Measurements from ENCODE around the gene NDUFS2. TPM values are rescaled to one million over a fixed set of nuclear protein-coding genes. Genes with fewer than 3 reads are reported as not detected.
"Not testable (repeated sequence)": the region's sequence is repeated elsewhere in the genome, so short reads cannot be mapped to it uniquely, and the experiment has no call there.

NDUFS2 gene
- total RNA-seq, 1 donor from 2014 or later, result 55.2 TPM

GRCh38 chr1:161223805-161224694 is 21.9 kb downstream of the NDUFS2 start:
- no peaks in the 10 kb centered on the region for H3K9me3 Mint-ChIP-seq (ENCODE audit: low read depth)
- peaks cover 26% of the 10 kb centered on the region for H3K4me1 Mint-ChIP-seq (ENCODE audit: low read depth)
- no peak overlapping the region for H3K4me3 Mint-ChIP-seq (ENCODE audit: unreplicated experiment)
- TF ChIP-seq, protein P1, sequence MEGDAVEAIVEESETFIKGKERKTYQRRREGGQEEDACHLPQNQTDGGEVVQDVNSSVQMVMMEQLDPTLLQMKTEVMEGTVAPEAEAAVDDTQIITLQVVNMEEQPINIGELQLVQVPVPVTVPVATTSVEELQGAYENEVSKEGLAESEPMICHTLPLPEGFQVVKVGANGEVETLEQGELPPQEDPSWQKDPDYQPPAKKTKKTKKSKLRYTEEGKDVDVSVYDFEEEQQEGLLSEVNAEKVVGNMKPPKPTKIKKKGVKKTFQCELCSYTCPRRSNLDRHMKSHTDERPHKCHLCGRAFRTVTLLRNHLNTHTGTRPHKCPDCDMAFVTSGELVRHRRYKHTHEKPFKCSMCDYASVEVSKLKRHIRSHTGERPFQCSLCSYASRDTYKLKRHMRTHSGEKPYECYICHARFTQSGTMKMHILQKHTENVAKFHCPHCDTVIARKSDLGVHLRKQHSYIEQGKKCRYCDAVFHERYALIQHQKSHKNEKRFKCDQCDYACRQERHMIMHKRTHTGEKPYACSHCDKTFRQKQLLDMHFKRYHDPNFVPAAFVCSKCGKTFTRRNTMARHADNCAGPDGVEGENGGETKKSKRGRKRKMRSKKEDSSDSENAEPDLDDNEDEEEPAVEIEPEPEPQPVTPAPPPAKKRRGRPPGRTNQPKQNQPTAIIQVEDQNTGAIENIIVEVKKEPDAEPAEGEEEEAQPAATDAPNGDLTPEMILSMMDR (IDR thresholded peaks at IDR 0.05), result no peak
- peaks cover 8% of the 10 kb centered on the region for H3K36me3 Mint-ChIP-seq (ENCODE audit: low read depth)
- DNase-seq (ENCODE audit: low spot score), result peak; percentile 26
- no peaks in the 10 kb centered on the region for H3K27me3 Mint-ChIP-seq (ENCODE audit: low read depth)
- no peak overlapping the region for H3K27ac Mint-ChIP-seq (ENCODE audit: unreplicated experiment)

- Mint-ChIP-seq H3K36me3 (ENCODE audit: low read depth) (peaks cover 12% of the 10 kb centered on the region), H3K4me1 (ENCODE audit: low read depth) (peaks cover 26% of the 10 kb centered on the region)
- DNase-seq (ENCODE audit: low spot score), result peak; percentile 29
- not testable (repeated sequence) for H3K27ac Mint-ChIP-seq (ENCODE audit: unreplicated experiment); H3K9me3 Mint-ChIP-seq (ENCODE audit: low read depth); H3K4me3 Mint-ChIP-seq (ENCODE audit: unreplicated experiment); H3K27me3 Mint-ChIP-seq (ENCODE audit: low read depth)
These were observed 22.5 kb downstream of the NDUFS2 start for GRCh38 chr1:161224695-161225087.

DNA sequence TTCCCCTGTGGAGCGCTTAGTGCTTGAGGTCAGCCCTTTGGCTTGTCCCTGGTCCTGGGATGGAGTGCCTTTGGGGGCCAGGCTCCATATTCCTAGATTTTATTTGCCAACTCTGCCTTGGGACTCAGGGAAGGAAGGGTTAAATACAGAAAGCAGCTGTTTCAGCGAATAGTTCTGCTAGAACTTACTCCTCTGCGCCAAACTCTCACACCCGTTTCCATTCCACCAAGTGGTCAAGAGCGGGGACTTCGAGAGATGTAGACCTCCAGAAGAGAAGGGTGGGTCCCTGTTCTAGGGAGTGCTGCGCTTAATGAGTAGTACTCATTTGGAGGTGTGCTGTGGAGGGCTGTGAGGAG is 23.0 kb downstream of the NDUFS2 start:
- no peaks in the 10 kb centered on the region for H3K9me3 Mint-ChIP-seq (ENCODE audit: low read depth)
- no peak overlapping the region for H3K4me3 Mint-ChIP-seq (ENCODE audit: unreplicated experiment)
- peaks cover 12% of the 10 kb centered on the region for H3K36me3 Mint-ChIP-seq (ENCODE audit: low read depth)
- H3K27me3 Mint-ChIP-seq (ENCODE audit: low read depth), result no peaks in the 10 kb centered on the region
- DNase-seq (ENCODE audit: low spot score), result no peak
- peaks cover 26% of the 10 kb centered on the region for H3K4me1 Mint-ChIP-seq (ENCODE audit: low read depth)
- peak overlapping the region; percentile 97 for H3K27ac Mint-ChIP-seq (ENCODE audit: unreplicated experiment)
- TF ChIP-seq, protein P1 (IDR thresholded peaks at IDR 0.05), result no peak

DNA sequence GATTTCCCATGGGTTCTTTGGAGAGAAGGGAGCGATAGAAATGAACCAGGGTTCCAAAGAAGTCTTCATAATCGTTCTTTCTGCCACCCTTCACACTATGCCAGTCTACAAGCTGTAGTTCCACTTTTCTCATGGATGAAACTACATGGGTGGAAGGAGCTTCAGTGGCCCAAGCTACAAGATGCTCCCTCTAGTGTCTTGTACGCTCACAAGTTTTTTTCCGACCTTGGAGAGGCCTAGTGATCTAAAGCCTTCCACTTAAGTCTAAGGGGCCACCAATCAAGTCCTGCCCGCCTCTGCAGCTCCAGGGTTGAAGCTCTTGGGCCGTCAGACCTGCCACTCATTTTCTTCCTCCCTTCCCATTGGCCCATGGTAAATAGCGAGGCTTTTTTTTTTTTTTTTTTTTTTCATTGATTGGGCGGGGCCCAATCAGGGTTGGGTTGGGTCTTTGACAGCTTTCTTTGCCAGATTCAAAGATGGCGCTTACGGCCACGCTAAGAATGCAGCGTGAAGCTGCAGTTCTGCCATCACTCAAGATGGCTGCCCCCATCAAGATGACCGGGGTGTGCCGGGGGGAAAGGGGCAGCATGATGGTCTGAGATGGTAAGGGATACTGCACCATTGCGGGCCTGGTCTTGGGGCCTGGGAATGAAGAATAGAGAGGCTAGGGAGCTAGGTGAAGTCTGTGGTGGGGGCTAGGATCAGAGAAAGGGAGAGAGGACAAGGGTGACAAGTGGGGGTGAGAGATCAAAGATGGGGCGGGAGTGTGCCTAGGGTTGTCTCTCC is 23.6 kb downstream of the NDUFS2 start, which contains the start of gene TOMM40L:
Gene TOMM40L, plus strand, starts transcription at position 527 of the 786 bp plus-strand sequence. CDS start 430 bp downstream, outside the sequence.
- Mint-ChIP-seq H3K36me3 (ENCODE audit: low read depth) (peaks cover 16% of the 10 kb centered on the region), H3K4me3 (ENCODE audit: unreplicated experiment) (peak within 1 kb of the TSS; percentile 100), H3K4me1 (ENCODE audit: low read depth) (peaks cover 26% of the 10 kb centered on the region), H3K9me3 (ENCODE audit: low read depth) (no peaks in the 10 kb centered on the region), H3K27me3 (ENCODE audit: low read depth) (no peaks in the 10 kb centered on the region), H3K27ac (ENCODE audit: unreplicated experiment) (peak within 1 kb of the TSS; percentile 97)
- peak; percentile 89 for DNase-seq (ENCODE audit: low spot score)
- TF ChIP-seq, protein P1 (IDR thresholded peaks at IDR 0.05), result peak; percentile 79

GRCh38 chr1:161226320-161226711 is 24.1 kb downstream of the NDUFS2 start:
- Mint-ChIP-seq H3K4me1 (ENCODE audit: low read depth) (peaks cover 26% of the 10 kb centered on the region), H3K36me3 (ENCODE audit: low read depth) (peaks cover 16% of the 10 kb centered on the region), H3K27me3 (ENCODE audit: low read depth) (no peaks in the 10 kb centered on the region), H3K27ac (ENCODE audit: unreplicated experiment) (peak overlapping the region; percentile 97), H3K9me3 (ENCODE audit: low read depth) (no peaks in the 10 kb centered on the region), H3K4me3 (ENCODE audit: unreplicated experiment) (peak overlapping the region; percentile 100)
- no peak for DNase-seq (ENCODE audit: low spot score)
- TF ChIP-seq, protein P1 (IDR thresholded peaks at IDR 0.05), result no peak
